Adipocyte (in vitro differentiated cells): ENCODE measurements around the gene OCLN.

ENCODE experiments used
- DNase-seq: peaks from one replicate; pipeline ENCODE4 v3.0.0-alpha.2; 2015; ENCODE audit warnings: low read depth
- H3K27me3 ChIP-seq: replicated peaks from 2 replicates; pipeline ENCODE4 v1.7.0; 2013; ENCODE audit warnings: mild to moderate bottlenecking, low read length, moderate library complexity; ENCODE audit not compliant: control insufficient read depth, insufficient read depth
- H3K36me3 ChIP-seq: 2 replicates; pipeline ENCODE4 v1.7.0; 2013; ENCODE audit warnings: low read length, mild to moderate bottlenecking, moderate library complexity; ENCODE audit not compliant: control insufficient read depth, insufficient read depth, severe bottlenecking
- H3K4me1 ChIP-seq: 2 replicates; pipeline ENCODE4 v1.7.0; 2013; ENCODE audit warnings: mild to moderate bottlenecking, low read length, moderate library complexity; ENCODE audit not compliant: control insufficient read depth, insufficient read depth
- H3K4me3 ChIP-seq: 2 replicates; pipeline ENCODE4 v1.7.0; 2013; ENCODE audit warnings: mild to moderate bottlenecking, low read length, moderate library complexity
- H3K9ac ChIP-seq: 2 replicates; pipeline ENCODE4 v1.7.0; 2013; ENCODE audit warnings: mild to moderate bottlenecking, low read length, moderate library complexity
- H3K9me3 ChIP-seq: 2 replicates; pipeline ENCODE4 v1.7.0; 2013; ENCODE audit warnings: mild to moderate bottlenecking, low read length, moderate library complexity; ENCODE audit not compliant: control insufficient read depth

OCLN gene

DNA sequence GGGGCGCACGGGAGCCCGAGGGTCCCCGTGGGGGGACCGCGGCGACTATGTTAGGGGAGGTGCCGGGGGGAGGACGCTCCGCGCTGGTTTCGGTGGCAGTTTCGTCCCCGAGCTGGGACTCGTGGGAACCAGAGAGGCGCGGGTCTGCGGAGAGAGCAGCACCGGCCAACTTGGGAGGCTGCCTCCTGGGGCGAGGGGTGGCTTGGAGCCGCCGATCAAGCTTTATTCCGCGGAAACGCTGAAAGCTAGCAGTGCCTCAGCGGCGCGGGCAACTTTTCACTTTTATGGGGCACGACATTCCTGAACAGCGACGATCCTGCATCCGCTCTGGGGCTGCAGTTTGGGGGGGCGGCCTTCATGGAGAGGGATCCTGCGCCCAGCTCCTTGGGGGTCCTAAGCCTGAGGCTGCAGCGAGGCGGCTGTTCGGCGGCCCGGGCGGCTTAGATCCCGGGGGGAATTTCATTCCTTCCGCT lies 369 bp downstream of the OCLN start:
- peak; percentile 50 for DNase-seq
- peaks cover 18% of the 10 kb centered on the region for H3K27me3 ChIP-seq

DNA sequence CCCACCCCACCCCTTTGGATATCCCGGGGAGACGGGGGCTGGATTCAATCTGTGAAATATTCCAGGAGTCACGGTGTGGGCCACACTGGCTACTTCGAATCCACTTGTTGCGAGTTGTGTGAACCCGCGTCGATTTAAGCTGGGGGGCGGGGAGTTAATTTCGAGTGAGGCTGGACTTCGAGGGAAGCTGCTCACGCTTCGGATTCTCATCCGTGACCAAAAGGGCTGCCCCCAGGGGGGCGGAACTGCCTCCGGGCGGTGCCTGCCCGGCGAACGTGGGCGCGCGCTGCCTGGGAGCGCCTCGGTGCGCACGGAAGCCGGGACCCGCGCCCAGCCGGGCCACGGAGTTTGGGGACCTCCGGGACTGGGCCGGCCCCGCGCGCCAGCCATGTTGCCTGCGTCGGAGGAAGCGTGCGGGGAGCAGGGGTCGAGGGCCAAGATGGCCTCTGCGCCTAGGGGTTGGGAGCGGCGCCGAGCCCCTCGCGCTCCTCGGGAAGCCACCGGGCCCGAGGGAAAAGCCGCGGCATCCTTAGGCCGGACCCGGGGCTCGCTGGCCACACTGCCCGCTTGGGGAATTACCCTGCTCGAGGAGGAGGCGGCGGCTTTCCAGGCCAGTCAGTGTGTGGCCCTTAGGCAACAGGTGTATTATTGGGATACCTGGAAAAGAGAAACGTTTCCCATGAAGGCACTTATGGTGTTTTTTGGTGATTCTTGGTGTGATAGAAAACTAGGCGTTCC lies 975 bp downstream of the OCLN start:
- Histone ChIP-seq H3K27me3 (peaks cover 18% of the 10 kb centered on the region), H3K4me1 (peaks cover 19% of the 10 kb centered on the region), H3K9ac (peak overlapping the region; percentile 54), H3K4me3 (peak overlapping the region; percentile 84), H3K9me3 (no peaks in the 10 kb centered on the region), H3K36me3 (no peaks in the 10 kb centered on the region)
- DNase-seq, result peak; percentile 48

More for the DNA sequence above, 369 bp downstream of the OCLN start:
- Histone ChIP-seq H3K9ac (peak overlapping the region; percentile 54), H3K36me3 (no peaks in the 10 kb centered on the region), H3K4me3 (peak overlapping the region; percentile 84), H3K9me3 (no peaks in the 10 kb centered on the region), H3K4me1 (peaks cover 19% of the 10 kb centered on the region)

- Histone ChIP-seq H3K27me3 (peaks cover 18% of the 10 kb centered on the region), H3K4me1 (peaks cover 19% of the 10 kb centered on the region), H3K4me3 (no peak overlapping the region), H3K36me3 (no peaks in the 10 kb centered on the region), H3K9ac (no peak overlapping the region), H3K9me3 (no peaks in the 10 kb centered on the region)
- no peak for DNase-seq
Observed at GRCh38 chr5:69494452-69494851, 1.9 kb downstream of the OCLN start.

- H3K4me1 ChIP-seq, result peaks cover 27% of the 10 kb centered on the region
- H3K9ac ChIP-seq, result no peak overlapping the region
- H3K4me3 ChIP-seq, result no peak overlapping the region
Observed at GRCh38 chr5:69497006-69497520, 4.5 kb downstream of the OCLN start.

GRCh38 chr5:69498384-69498783 lies 5.8 kb downstream of the OCLN start:
- peaks cover 18% of the 10 kb centered on the region for H3K27me3 ChIP-seq
- no peak overlapping the region for H3K4me3 ChIP-seq
- no peak for DNase-seq
- no peaks in the 10 kb centered on the region for H3K36me3 ChIP-seq
- H3K4me1 ChIP-seq, result peaks cover 22% of the 10 kb centered on the region
- H3K9me3 ChIP-seq, result no peaks in the 10 kb centered on the region
- no peak overlapping the region for H3K9ac ChIP-seq

More at GRCh38 chr5:69497006-69497520, 4.5 kb downstream of the OCLN start:
- H3K9me3 ChIP-seq, result no peaks in the 10 kb centered on the region
- no peak for DNase-seq
- H3K27me3 ChIP-seq, result peaks cover 18% of the 10 kb centered on the region
- H3K36me3 ChIP-seq, result no peaks in the 10 kb centered on the region

DNA sequence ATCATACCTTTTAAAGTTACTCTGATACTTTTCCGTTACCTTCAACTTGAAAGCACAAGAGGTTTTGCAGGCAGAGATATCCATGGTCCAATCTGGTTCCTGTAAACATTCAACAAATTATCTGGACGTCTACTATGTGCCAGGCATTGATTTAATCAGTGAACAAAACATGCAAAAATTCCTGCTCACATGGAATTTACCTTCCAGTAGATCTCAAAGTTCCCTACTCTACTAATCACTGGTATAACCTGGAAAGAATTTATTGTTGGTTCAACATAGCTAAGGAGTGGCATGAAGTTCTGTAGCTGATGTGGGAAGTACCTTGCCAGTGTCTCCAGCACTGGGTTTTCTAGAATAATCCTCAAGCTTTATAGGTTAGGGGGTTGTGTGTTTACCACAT lies 9.8 kb downstream of the OCLN start:
- no peaks in the 10 kb centered on the region for H3K36me3 ChIP-seq
- peak overlapping the region; percentile 22 for H3K4me3 ChIP-seq
- peaks cover 16% of the 10 kb centered on the region for H3K4me1 ChIP-seq
- no peak overlapping the region for H3K9ac ChIP-seq
- no peaks in the 10 kb centered on the region for H3K27me3 ChIP-seq
- H3K9me3 ChIP-seq, result no peaks in the 10 kb centered on the region
- no peak for DNase-seq

- peak; percentile 57 for DNase-seq
- H3K4me1 ChIP-seq, result peaks cover 16% of the 10 kb centered on the region
Observed at GRCh38 chr5:69502767-69503488, 10.3 kb downstream of the OCLN start.

GRCh38 chr5:69504036-69504435 lies 11.4 kb downstream of the OCLN start:
- Histone ChIP-seq H3K27me3 (no peaks in the 10 kb centered on the region), H3K4me1 (peaks cover 16% of the 10 kb centered on the region), H3K9ac (no peak overlapping the region), H3K4me3 (no peak overlapping the region), H3K9me3 (no peaks in the 10 kb centered on the region), H3K36me3 (no peaks in the 10 kb centered on the region)
- DNase-seq, result no peak

More at GRCh38 chr5:69502767-69503488, 10.3 kb downstream of the OCLN start:
- Histone ChIP-seq H3K9ac (no peak overlapping the region), H3K27me3 (no peaks in the 10 kb centered on the region), H3K9me3 (no peaks in the 10 kb centered on the region), H3K4me3 (peak overlapping the region; percentile 22), H3K36me3 (no peaks in the 10 kb centered on the region)

DNA sequence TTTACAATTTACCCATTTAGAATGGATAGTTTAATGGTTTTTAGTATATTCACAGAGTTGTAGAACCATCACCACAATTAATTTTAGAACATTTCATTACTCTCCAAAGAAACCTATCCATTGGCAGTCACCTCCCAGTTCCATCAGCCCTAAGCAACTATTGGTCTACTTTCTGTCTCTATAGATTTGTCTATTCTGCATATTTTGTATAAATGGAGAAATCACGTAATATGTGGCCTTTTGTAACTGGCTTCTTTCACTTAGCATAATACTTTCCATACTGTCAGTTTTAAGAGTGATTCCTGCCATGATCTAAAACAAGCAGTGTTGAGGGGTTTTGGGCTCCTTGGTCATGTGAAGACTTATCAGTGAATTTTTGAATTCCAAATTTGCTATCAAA lies 12.7 kb downstream of the OCLN start:
- Histone ChIP-seq H3K36me3 (no peaks in the 10 kb centered on the region), H3K27me3 (no peaks in the 10 kb centered on the region), H3K9ac (no peak overlapping the region), H3K9me3 (no peaks in the 10 kb centered on the region), H3K4me3 (no peak overlapping the region), H3K4me1 (peaks cover 12% of the 10 kb centered on the region)
- no peak for DNase-seq

DNA sequence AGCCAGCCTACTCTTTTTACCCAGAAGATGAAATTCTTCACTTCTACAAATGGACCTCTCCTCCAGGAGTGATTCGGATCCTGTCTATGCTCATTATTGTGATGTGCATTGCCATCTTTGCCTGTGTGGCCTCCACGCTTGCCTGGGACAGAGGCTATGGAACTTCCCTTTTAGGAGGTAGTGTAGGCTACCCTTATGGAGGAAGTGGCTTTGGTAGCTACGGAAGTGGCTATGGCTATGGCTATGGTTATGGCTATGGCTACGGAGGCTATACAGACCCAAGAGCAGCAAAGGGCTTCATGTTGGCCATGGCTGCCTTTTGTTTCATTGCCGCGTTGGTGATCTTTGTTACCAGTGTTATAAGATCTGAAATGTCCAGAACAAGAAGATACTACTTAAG lies 16.6 kb downstream of the OCLN start:
- no peaks in the 10 kb centered on the region for H3K9me3 ChIP-seq
- H3K36me3 ChIP-seq, result no peaks in the 10 kb centered on the region
- no peak overlapping the region for H3K4me3 ChIP-seq
- no peak for DNase-seq
- no peaks in the 10 kb centered on the region for H3K27me3 ChIP-seq
- peaks cover 17% of the 10 kb centered on the region for H3K4me1 ChIP-seq
- no peak overlapping the region for H3K9ac ChIP-seq

DNA sequence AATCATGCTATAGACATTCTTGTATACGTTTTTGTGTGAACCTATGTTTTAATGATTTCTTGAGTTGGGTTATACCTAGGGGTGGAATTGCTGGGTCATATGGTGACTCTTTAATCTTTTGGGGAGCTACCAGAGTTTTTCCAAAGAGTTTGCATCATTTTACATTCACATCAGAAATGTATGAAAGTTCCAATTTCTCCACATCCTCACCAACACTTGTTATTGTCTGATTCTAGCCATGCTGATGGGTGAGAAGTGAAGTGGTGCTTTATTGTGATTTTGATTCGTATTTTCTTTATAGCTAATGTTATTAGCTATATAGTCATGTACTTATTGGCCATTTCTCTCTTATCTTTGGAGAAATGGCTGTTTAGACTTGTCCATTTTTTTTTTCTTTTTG lies 18.1 kb downstream of the OCLN start:
- Histone ChIP-seq H3K9me3 (no peaks in the 10 kb centered on the region), H3K9ac (no peak overlapping the region), H3K36me3 (no peaks in the 10 kb centered on the region), H3K4me3 (no peak overlapping the region), H3K4me1 (peaks cover 17% of the 10 kb centered on the region), H3K27me3 (no peaks in the 10 kb centered on the region)
- DNase-seq, result no peak
